IPS-15b (cell line): ENCODE data around the gene LYL1.

Source experiments
- H3K27me3 ChIP-seq: one replicate; pipeline ENCODE4 v1.6.1; 2013; ENCODE audit warnings: low read length; ENCODE audit not compliant: control insufficient read depth, insufficient read depth
- H3K36me3 ChIP-seq: one replicate; pipeline ENCODE4 v1.6.1; 2013; ENCODE audit warnings: low read length; ENCODE audit not compliant: control insufficient read depth, insufficient read depth
- H3K4me1 ChIP-seq: one replicate; pipeline ENCODE4 v1.6.1; 2013; ENCODE audit warnings: mild to moderate bottlenecking, low read length; ENCODE audit not compliant: control insufficient read depth, insufficient read depth
- H3K4me3 ChIP-seq: one replicate; pipeline ENCODE4 v1.5.1; 2013; ENCODE audit warnings: low read depth, low read length
- H3K9ac ChIP-seq: one replicate; pipeline ENCODE4 v1.6.1; 2013; ENCODE audit warnings: low read depth, mild to moderate bottlenecking, low read length
- H3K9me3 ChIP-seq: one replicate; pipeline ENCODE4 v1.6.1; 2013; ENCODE audit warnings: mild to moderate bottlenecking, low read length; ENCODE audit not compliant: control insufficient read depth, insufficient read depth

Gene LYL1

GRCh38 chr19:13073263-13073662, 29.4 kb downstream of the LYL1 start:
- peaks cover 15% of the 10 kb centered on the region for H3K27me3 ChIP-seq
- peaks cover 7% of the 10 kb centered on the region for H3K4me1 ChIP-seq

DNA sequence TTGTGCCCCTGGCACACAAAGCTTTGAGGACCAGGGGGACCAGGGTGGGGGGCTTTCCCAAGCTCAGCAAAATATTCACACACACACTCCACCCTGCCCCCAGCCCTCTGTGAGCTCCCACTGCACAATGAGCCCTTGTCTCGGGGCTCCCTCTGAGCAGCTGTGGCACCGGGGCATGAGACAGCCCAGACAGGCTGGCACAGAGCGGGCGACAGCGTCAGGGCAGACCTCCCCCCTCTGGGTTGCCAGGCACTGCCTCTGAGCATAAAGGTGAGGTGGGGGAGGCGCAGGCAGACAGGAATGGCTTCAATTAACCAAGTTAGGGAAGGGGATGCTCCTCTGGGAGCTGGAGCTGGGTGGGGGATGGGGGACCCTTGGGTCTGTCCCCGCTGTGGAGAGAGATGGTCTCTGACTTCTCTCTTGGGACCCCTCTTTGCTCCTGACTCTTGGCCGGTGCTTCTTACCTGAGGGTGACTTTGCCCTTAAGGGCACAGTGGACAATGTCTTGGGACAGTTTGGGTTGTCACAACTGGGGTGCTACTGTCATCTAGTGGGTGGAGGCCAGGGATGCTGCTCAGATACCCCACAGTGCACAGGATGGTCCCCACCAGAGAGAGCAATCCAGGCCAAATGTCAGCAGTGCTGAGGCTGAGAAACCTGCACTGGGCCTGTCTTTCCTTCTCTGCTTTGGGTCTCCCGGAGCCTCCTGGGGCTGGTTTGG, 30.3 kb downstream of the LYL1 start:
- no peak overlapping the region for H3K9ac ChIP-seq
- no peak overlapping the region for H3K4me3 ChIP-seq
- no peaks in the 10 kb centered on the region for H3K9me3 ChIP-seq
- peaks cover 15% of the 10 kb centered on the region for H3K27me3 ChIP-seq
- H3K4me1 ChIP-seq: no peaks in the 10 kb centered on the region
- no peaks in the 10 kb centered on the region for H3K36me3 ChIP-seq

More at GRCh38 chr19:13073263-13073662, 29.4 kb downstream of the LYL1 start:
- no peaks in the 10 kb centered on the region for H3K36me3 ChIP-seq
- no peak overlapping the region for H3K9ac ChIP-seq
- no peak overlapping the region for H3K4me3 ChIP-seq
- H3K9me3 ChIP-seq: no peaks in the 10 kb centered on the region

DNA sequence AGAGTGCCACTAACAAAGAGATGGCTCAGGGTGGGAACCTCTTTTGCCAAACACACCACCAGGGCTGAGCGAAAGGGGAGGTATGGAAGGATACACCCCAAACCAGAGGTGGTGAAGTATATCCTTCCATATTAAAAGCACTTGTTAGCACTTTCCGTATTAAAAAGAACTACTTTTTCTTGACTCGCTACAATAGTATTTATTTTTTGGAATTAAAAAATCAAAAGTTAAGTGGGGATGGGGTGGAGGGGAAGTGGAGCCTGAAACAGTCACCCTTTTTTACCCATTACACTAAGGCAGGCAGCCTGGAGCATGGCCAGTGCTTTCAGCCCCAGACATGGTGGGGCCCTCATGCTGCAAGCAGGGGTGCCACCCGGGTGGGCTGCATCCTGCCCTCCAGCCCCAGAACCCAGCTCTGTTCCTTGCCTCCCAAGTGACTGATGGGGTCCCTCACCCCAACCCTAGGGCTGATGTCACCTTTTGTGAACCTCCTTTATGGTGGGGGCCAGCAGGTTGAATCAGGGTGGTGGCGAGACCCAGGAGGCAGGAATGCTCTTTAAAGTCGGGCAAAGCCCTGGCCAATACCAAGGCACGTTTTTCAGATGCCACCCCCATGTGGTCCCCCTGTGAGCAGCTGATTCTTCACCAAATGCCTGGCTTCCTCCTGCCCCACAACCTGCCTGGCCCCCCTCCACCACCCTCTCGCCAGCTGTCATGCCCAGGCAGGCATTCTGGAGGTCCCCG, 31.0 kb downstream of the LYL1 start:
- peaks cover 17% of the 10 kb centered on the region for H3K27me3 ChIP-seq
- no peaks in the 10 kb centered on the region for H3K4me1 ChIP-seq

DNA sequence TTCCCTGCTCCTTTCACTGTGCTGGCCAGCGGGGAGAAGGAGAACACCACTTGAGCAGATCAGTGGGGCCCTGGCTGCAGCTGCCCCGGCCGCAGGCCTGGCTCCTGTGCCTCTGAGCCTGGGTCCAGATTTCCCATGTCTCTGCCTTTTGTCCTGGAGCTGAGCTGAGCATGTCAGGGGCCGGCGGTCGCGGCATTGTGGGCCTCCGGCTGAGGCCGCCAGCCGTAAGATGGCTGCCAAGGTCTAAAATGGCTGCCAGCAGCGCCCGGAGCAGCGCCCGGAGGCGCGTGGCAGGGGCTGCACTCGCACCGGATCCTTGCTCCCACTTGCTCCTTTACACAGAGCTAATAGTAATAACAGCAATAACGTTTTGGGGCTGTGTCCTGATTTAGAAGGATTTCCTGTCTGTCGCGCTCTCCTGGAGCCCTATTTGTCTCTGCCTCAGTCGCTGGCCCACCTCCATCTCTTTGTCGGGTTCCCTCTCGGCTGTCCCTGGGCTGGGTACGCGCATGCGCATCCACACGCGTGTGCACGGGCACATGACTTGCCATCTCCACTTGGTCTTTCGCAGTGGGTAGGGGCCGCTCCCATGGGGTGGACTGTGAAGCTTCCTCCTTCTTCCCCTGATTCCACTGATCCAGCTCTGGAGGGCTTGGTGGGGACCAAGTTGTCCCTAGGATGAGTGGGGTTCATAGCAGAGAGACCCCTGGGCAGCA, 32.1 kb downstream of the LYL1 start:
- Histone ChIP-seq H3K9ac (no peak overlapping the region), H3K36me3 (no peaks in the 10 kb centered on the region), H3K4me3 (no peak overlapping the region), H3K4me1 (no peaks in the 10 kb centered on the region), H3K27me3 (peaks cover 10% of the 10 kb centered on the region), H3K9me3 (no peaks in the 10 kb centered on the region)

More for the DNA sequence above, 31.0 kb downstream of the LYL1 start:
- H3K36me3 ChIP-seq: no peaks in the 10 kb centered on the region
- no peaks in the 10 kb centered on the region for H3K9me3 ChIP-seq
- no peak overlapping the region for H3K4me3 ChIP-seq
- H3K9ac ChIP-seq: no peak overlapping the region

DNA sequence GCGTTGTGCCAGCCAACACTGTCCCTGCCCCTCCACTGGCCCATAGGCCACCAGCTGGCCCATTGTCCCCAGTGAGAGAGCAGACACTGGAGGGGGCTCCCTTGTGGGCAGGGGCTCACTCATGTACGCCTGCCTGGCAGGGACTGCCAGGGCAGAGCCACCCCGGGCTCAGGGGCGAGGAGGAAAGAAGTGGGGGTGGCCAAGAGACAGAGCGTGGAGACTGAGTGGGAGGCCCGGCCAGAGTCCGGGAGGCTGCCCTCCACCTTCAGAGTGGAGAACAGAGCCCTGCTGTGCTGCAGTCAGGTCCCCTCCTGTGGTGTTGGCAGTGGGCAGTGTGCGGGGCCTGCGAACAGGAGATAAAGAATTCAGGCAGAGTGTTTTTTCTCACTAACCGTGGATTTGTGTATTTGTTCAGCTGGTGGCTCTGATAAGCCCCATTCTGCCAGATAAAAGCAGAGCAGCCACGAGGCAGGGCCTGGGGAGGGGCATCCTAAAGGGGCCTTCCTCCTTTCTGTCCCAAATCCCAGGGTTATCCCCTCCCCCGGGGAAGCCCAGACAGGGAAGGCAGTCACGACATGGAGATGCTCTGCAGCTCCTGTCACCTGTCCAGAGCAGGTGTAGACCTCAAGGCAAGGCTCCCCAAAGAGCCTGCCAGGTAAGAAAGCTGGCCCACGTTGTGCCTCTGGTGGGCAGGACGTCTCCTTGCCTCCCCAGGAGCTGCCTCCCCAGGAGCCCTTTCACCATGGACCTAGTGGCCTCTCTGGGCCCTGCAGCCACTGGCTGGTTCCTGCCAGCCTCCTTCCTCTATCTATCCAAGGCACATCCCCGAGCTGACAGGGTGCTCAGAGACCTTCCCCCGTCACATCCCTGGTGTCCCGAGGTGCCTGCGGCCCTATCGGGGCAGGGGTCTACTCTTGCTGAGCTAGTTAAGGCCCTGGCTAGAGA, 33.0 kb downstream of the LYL1 start:
- Histone ChIP-seq H3K4me1 (no peaks in the 10 kb centered on the region), H3K9me3 (no peaks in the 10 kb centered on the region), H3K36me3 (no peaks in the 10 kb centered on the region), H3K9ac (no peak overlapping the region), H3K27me3 (peaks cover 8% of the 10 kb centered on the region), H3K4me3 (no peak overlapping the region)

DNA sequence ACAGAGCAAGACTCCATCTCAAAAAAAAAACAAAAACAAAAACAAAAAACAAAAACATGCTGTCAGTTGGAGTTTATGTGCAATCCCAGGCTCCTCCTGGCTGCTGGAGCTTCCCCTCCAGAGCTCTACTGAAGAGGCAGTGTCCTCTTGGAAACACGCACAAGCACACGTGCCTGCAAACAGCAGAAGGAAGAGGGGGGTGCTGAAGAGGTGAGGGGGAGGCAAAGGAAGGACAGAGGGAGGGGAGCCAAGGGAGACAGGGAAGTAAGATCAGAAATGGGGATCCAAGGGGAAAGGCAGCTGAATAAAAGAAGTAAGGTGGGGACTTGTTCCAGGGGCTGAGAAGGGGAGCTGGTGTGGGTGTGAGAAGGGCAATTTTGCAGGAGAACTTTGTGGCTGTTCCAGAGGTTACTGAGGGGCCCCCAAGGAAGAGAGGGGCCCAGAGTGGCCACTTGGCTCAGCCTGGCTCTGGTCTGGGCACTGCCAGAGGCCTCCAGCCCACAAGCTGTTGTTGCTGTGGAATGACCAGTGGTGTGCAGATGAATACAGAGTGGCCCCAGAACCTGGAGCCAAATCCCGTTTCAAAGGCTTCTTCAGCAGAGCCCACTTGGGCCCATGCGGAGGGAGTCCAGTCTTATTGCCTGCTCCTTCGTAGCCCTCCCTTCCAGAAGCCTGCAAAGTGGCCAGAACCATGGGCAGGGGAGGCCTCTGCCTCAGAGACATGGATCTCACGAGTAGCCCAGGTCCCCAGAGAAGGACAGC, 34.4 kb downstream of the LYL1 start:
- Histone ChIP-seq H3K36me3 (no peaks in the 10 kb centered on the region), H3K4me1 (no peaks in the 10 kb centered on the region), H3K27me3 (peaks cover 14% of the 10 kb centered on the region), H3K9me3 (no peaks in the 10 kb centered on the region), H3K9ac (no peak overlapping the region), H3K4me3 (no peak overlapping the region)

DNA sequence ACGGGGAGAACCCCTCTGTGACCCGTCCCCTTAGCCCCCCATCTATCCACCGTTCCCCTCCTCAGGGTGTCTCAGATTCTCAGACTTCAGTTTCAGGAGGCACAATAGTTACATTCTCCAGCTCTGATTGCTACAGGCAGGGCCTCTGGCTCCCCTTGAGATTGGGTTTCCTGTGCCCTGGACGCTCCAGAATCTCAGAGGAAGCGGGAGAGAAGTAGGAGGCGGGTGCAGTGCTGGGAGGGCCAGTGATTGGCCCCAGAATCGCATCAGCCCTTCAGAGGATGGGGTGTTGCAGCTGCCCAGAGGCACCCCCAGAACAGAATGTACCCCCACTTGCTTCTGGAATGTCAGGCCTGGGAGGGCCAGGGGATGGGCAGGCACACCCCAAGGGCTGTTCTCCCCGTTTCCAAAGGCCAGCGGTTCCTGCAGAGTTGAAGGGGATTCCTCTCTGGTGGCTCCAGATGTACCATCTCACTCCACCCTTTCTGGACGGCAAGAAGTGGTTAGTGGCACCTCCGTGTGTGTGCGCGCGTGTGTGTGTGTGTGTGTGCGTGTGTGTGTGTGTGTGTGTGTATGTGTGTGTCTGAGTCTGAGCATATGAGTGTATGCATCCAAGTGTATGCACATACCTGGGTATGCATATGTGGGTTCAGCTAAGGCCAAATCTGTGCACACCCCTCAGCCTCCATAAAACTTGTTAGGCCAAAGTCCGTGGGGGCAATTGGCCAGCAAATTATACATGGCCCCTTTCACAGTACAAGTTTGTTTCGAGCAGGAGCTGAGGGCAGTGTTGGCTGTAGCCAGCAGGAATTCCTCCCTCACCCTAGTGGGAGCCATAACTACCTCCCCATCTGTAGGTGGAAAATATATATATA, 35.5 kb downstream of the LYL1 start:
- H3K27me3 ChIP-seq: peaks cover 25% of the 10 kb centered on the region
- no peak overlapping the region for H3K4me3 ChIP-seq
- H3K36me3 ChIP-seq: no peaks in the 10 kb centered on the region
- no peaks in the 10 kb centered on the region for H3K4me1 ChIP-seq
- H3K9me3 ChIP-seq: no peaks in the 10 kb centered on the region
- H3K9ac ChIP-seq: no peak overlapping the region

GRCh38 chr19:13066226-13066625, 36.4 kb downstream of the LYL1 start:
- Histone ChIP-seq H3K36me3 (no peaks in the 10 kb centered on the region), H3K27me3 (peaks cover 33% of the 10 kb centered on the region), H3K9me3 (no peaks in the 10 kb centered on the region), H3K4me3 (no peak overlapping the region), H3K4me1 (no peaks in the 10 kb centered on the region), H3K9ac (no peak overlapping the region)

DNA sequence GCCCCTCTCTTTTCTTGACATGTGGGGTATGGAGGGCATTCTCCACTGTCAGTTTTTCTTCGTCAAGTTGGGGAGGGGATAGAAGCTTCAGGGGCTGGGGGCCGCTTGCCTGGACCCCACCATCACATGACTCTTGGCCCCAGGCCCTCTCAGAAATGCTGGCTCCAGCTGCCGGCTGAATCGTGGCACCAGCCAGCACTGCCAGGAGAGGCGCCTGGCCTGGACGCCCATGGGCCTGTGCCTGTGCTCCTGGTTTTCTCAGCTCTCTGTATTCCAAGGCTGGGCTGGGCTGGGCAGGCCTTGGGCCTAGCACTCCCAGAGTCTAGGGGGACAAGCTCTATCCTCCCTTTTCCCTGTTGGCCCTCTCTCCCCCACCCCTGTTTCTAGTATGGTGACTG, 38.6 kb downstream of the LYL1 start:
- Histone ChIP-seq H3K4me3 (no peak overlapping the region), H3K9me3 (no peaks in the 10 kb centered on the region), H3K27me3 (peaks cover 50% of the 10 kb centered on the region), H3K36me3 (no peaks in the 10 kb centered on the region), H3K4me1 (no peaks in the 10 kb centered on the region), H3K9ac (no peak overlapping the region)

DNA sequence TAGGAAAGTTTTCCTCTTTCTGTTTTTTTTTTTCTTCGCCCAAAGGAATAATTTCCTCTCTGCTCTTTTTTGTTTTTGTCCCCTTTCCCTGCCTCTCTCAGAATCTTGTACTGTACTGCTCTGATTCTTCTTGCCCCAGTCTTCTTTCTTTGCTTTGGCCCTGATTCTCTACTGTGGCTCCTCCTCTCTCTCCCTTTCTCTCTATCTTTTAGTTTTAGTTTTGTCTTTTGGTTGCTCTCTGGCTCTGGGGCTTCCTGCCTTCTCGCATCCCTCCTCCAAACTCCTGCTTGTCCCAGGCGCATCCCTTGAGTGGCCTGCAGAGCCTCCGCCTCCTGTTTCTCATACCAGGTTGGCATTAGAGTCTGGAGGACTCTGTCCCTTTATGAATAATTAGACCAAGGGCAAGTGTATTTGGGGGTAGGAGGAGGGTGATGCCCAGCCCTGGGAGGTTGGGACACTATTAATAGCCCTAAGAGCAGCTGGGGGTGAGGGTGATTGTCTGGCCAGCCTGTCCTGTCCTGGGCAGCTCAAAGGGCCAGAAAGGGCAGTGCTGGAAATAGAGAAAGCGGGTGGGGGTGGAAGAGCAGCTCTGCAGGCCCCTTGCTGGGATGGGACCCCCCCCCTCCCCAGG, 39.1 kb downstream of the LYL1 start:
- H3K4me3 ChIP-seq: no peak overlapping the region
- no peak overlapping the region for H3K9ac ChIP-seq
- H3K27me3 ChIP-seq: peaks cover 55% of the 10 kb centered on the region
- no peaks in the 10 kb centered on the region for H3K9me3 ChIP-seq
- peaks cover 5% of the 10 kb centered on the region for H3K4me1 ChIP-seq
- H3K36me3 ChIP-seq: no peaks in the 10 kb centered on the region
